Upper lobe of left lung (tissue), 4 donors: ENCODE measurements around the gene WDR5B.

ENCODE experiments used
- CTCF ChIP-seq, 6 experiments: fragments of 450-650 bp in 4 of 6; fragments of 200-600 bp in 2 of 6; sonication (generic) in 2 of 6; IDR thresholded peaks; one replicate each; pipeline ENCODE4 v1.5.1; 2016 to 2019; ENCODE audit warnings: antibody characterized with exemption in 6 of 6
- EP300 ChIP-seq, 4 donors: sonication (generic); formaldehyde crosslinking; IDR thresholded peaks; one replicate each; pipeline ENCODE4 v1.5.1; 2017; ENCODE audit warnings: antibody characterized with exemption in 4 of 4, control low read depth in 2 of 4
- POLR2A ChIP-seq, 4 donors: fragments of 450-650 bp; IDR thresholded peaks; one replicate each; pipeline ENCODE4 v1.5.1; 2016 to 2017; ENCODE audit warnings: antibody characterized with exemption in 4 of 4, mild to moderate bottlenecking in 2 of 4
- POLR2AphosphoS5 ChIP-seq, 2 donors: sonication (generic); formaldehyde crosslinking; IDR thresholded peaks; one replicate each; pipeline ENCODE4 v1.5.1; 2017; ENCODE audit warnings: antibody characterized with exemption in 2 of 2

GRCh38 chr3:122462406-122462805, 46.5 kb upstream of the WDR5B start:
- TF ChIP-seq CTCF (IDR thresholded peaks at IDR 0.05) (no peak), EP300 (IDR thresholded peaks at IDR 0.05) (no peak), POLR2A (IDR thresholded peaks at IDR 0.05) (no peak), POLR2AphosphoS5 (IDR thresholded peaks at IDR 0.05) (no peak)
